ENCODE data around the gene PSMB2. TPM values are rescaled to one million over a fixed set of nuclear protein-coding genes. Genes with fewer than 3 reads are reported as not detected.

The PSMB2 gene
- total RNA-seq, 1 donor from 2014 or later: 133 TPM

- H3K27ac Mint-ChIP-seq: no peak overlapping the region
- H3K27me3 Mint-ChIP-seq: peaks cover 19% of the 10 kb centered on the region
- H3K4me3 Mint-ChIP-seq: no peak overlapping the region
- no peak for DNase-seq
- intact Hi-C loops (cut with micrococcal nuclease): no loop called here
- H3K36me3 Mint-ChIP-seq (ENCODE audit: low read depth): no peaks in the 10 kb centered on the region
- H3K4me1 Mint-ChIP-seq: no peaks in the 10 kb centered on the region
- H3K9me3 Mint-ChIP-seq: peaks cover 3% of the 10 kb centered on the region
Observed at GRCh38 chr1:35660581-35661473, 19.5 kb upstream of the PSMB2 start.

DNA sequence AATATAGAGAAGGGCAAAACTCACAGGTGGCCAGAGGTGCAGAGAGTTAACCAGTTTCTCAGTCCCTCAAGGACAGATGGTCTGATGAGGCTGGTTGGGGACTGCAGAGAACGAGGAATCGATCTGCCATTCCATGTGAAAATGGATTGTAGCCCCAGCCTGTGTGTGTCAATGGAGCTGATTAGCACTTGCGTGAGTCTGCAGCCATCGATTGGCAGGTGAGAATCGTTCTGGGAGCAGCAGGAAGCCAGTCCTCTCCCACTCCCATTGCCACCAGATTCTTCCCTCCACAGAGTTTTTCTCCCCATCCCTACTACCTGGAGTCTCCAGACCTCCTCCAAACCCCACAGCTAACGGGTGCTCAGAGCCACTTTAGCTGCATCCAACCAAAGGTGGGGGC, 18.3 kb upstream of the PSMB2 start:
- intact Hi-C loops (cut with micrococcal nuclease): no loop called here
- Mint-ChIP-seq H3K4me3 (no peak overlapping the region), H3K9me3 (peaks cover 3% of the 10 kb centered on the region), H3K4me1 (no peaks in the 10 kb centered on the region), H3K27me3 (peaks cover 25% of the 10 kb centered on the region), H3K36me3 (ENCODE audit: low read depth) (no peaks in the 10 kb centered on the region), H3K27ac (no peak overlapping the region)
- no peak for DNase-seq

DNA sequence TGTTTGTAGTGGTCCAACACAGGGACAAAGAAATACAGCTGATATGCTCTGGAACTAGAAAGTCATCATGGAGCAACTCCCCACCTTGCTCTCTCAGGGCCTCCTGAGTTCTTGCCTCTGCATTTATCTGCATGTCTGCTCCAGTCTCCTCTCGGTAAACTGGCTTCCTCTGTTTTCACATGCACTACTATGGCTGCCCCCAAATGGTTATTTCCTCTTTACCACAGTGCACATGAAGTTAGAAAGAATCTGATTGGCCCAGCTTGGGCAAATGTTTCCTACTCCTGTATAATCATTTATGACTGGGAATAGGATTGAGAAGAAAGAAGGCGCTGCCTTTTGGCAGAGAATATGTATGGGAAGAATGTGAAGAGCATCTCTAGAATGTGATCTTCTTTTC, 16.5 kb upstream of the PSMB2 start:
- intact Hi-C loops (cut with micrococcal nuclease): no loop called here
- Mint-ChIP-seq H3K36me3 (ENCODE audit: low read depth) (no peaks in the 10 kb centered on the region), H3K4me1 (no peaks in the 10 kb centered on the region), H3K27ac (no peak overlapping the region), H3K9me3 (peaks cover 3% of the 10 kb centered on the region), H3K4me3 (no peak overlapping the region), H3K27me3 (peaks cover 22% of the 10 kb centered on the region)
- no peak for DNase-seq

- Mint-ChIP-seq H3K4me1 (no peaks in the 10 kb centered on the region), H3K36me3 (ENCODE audit: low read depth) (no peaks in the 10 kb centered on the region), H3K27me3 (peaks cover 25% of the 10 kb centered on the region), H3K4me3 (no peak overlapping the region), H3K9me3 (peaks cover 3% of the 10 kb centered on the region), H3K27ac (no peak overlapping the region)
- intact Hi-C loops (cut with micrococcal nuclease): no loop called here
- no peak for DNase-seq
Observed at GRCh38 chr1:35656863-35657232, 15.5 kb upstream of the PSMB2 start.

DNA sequence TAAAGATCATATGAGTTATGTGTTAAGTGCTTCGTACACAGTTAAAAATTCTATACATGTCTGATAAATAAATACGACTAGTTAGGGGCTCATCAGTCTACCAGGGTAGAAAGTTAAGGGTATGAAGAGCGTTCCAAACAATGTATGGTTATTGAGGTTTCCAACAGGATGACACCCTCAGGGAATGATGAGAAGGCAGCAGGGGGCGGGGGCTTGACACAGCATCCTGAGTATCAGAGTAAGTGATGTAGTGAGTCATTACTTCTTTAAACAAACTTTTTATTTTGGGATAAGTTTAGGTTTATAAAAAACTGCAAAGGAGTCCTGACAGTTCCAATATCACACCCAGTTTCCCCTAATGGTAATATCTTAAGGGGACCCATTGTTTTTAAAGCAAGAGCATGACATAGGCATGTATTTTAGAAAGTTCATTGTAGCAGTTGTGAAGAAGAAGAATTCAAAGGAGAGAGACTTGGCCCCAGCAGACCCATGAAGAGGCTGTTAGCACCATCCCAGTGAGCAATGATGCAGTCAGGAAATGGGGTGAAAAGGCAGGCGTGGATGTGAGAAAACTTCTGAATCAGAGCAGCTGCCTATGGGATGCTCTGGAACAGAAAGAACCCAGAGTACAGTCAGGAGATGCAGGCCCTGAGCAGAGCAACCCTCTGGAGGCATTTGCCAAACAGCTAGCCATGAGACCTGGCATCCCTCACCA, 15.0 kb upstream of the PSMB2 start:
- DNase-seq: no peak
- Mint-ChIP-seq H3K27me3 (peaks cover 27% of the 10 kb centered on the region), H3K27ac (no peak overlapping the region), H3K4me3 (no peak overlapping the region), H3K4me1 (no peaks in the 10 kb centered on the region), H3K36me3 (ENCODE audit: low read depth) (no peaks in the 10 kb centered on the region), H3K9me3 (peaks cover under 1% of the 10 kb centered on the region)
- intact Hi-C loops (cut with micrococcal nuclease): no loop called here

GRCh38 chr1:35655196-35655595, 13.9 kb upstream of the PSMB2 start:
- Mint-ChIP-seq H3K4me1 (no peaks in the 10 kb centered on the region), H3K9me3 (no peaks in the 10 kb centered on the region), H3K27ac (no peak overlapping the region), H3K27me3 (peaks cover 32% of the 10 kb centered on the region), H3K4me3 (no peak overlapping the region), H3K36me3 (ENCODE audit: low read depth) (no peaks in the 10 kb centered on the region)
- DNase-seq: no peak
- intact Hi-C loops (cut with micrococcal nuclease): no loop called here

DNA sequence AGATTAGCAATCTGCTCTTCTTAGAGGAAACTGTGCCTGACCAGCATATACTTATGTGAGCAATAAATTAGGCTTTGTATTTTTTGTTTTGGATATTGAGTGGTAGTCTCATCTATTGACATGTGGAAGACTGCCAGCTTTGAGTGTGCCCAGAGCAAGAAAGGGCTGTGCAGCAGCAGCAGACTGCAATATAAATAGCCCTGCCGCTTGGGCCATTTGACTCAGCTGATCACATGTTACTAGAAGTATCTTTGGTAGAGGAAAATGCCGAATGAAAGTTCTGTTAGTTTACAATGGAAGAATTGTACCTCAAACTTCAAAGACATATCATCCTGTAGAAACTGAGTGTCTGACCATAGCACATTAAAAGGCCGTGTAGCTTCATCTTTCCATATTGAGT, 9.1 kb upstream of the PSMB2 start:
- H3K4me1 Mint-ChIP-seq: no peaks in the 10 kb centered on the region
- peaks cover 48% of the 10 kb centered on the region for H3K27me3 Mint-ChIP-seq

GRCh38 chr1:35646043-35646442, 4.7 kb upstream of the PSMB2 start:
- no peak for DNase-seq
- H3K36me3 Mint-ChIP-seq (ENCODE audit: low read depth): peaks cover 3% of the 10 kb centered on the region
- H3K27ac Mint-ChIP-seq: no peak overlapping the region
- H3K9me3 Mint-ChIP-seq: no peaks in the 10 kb centered on the region
- H3K4me3 Mint-ChIP-seq: no peak overlapping the region
- H3K27me3 Mint-ChIP-seq: peaks cover 52% of the 10 kb centered on the region
- intact Hi-C loops (cut with micrococcal nuclease): no loop called here
- H3K4me1 Mint-ChIP-seq: peaks cover 1% of the 10 kb centered on the region

More for the DNA sequence above, 9.1 kb upstream of the PSMB2 start:
- no peaks in the 10 kb centered on the region for H3K9me3 Mint-ChIP-seq
- H3K36me3 Mint-ChIP-seq (ENCODE audit: low read depth): no peaks in the 10 kb centered on the region
- intact Hi-C loops (cut with micrococcal nuclease): no loop called here
- H3K4me3 Mint-ChIP-seq: no peak overlapping the region
- no peak overlapping the region for H3K27ac Mint-ChIP-seq
- DNase-seq: no peak

- Mint-ChIP-seq H3K9me3 (no peaks in the 10 kb centered on the region), H3K27me3 (peaks cover 38% of the 10 kb centered on the region), H3K4me3 (peak overlapping the region; percentile 20), H3K36me3 (ENCODE audit: low read depth) (peaks cover 3% of the 10 kb centered on the region), H3K27ac (no peak overlapping the region), H3K4me1 (peaks cover 11% of the 10 kb centered on the region)
- intact Hi-C loops (cut with micrococcal nuclease): loop anchor here (5.0 kb wide), 3 partner anchors 67 to 452 kb away; partner anchors contain the start of gene SFPQ
- DNase-seq: no peak
Observed at GRCh38 chr1:35644204-35644603, 2.9 kb upstream of the PSMB2 start.

- intact Hi-C loops (cut with micrococcal nuclease): loop anchor here (5.0 kb wide), 3 partner anchors 65 to 450 kb away; partner anchors contain the start of gene SFPQ
- Mint-ChIP-seq H3K36me3 (ENCODE audit: low read depth) (peaks cover 8% of the 10 kb centered on the region), H3K4me3 (peak overlapping the region; percentile 100), H3K27ac (peak overlapping the region; percentile 99), H3K27me3 (peaks cover 34% of the 10 kb centered on the region), H3K9me3 (no peaks in the 10 kb centered on the region), H3K4me1 (peaks cover 21% of the 10 kb centered on the region)
- DNase-seq: peak; percentile 64
Observed at GRCh38 chr1:35642471-35642955, 1.2 kb upstream of the PSMB2 start.

GRCh38 chr1:35640380-35641232, 720 bp downstream of the PSMB2 start:
- Mint-ChIP-seq H3K4me1 (peaks cover 25% of the 10 kb centered on the region), H3K4me3 (peak overlapping the region; percentile 100), H3K36me3 (ENCODE audit: low read depth) (peaks cover 16% of the 10 kb centered on the region), H3K9me3 (no peaks in the 10 kb centered on the region), H3K27ac (peak overlapping the region; percentile 99), H3K27me3 (peaks cover 19% of the 10 kb centered on the region)
- DNase-seq: no peak
- intact Hi-C loops (cut with micrococcal nuclease): loop anchor here (2.0 to 5.0 kb wide), 4 partner anchors 63 to 448 kb away; partner anchors contain the start of genes C1orf216 and SFPQ

GRCh38 chr1:35637401-35637809, 3.9 kb downstream of the PSMB2 start:
- no peaks in the 10 kb centered on the region for H3K9me3 Mint-ChIP-seq
- peak overlapping the region; percentile 90 for H3K4me3 Mint-ChIP-seq
- intact Hi-C loops (cut with micrococcal nuclease): no loop called here
- no peak for DNase-seq
- peak overlapping the region; percentile 92 for H3K27ac Mint-ChIP-seq
- no peaks in the 10 kb centered on the region for H3K27me3 Mint-ChIP-seq
- H3K4me1 Mint-ChIP-seq: peaks cover 25% of the 10 kb centered on the region
- peaks cover 34% of the 10 kb centered on the region for H3K36me3 Mint-ChIP-seq (ENCODE audit: low read depth)

DNA sequence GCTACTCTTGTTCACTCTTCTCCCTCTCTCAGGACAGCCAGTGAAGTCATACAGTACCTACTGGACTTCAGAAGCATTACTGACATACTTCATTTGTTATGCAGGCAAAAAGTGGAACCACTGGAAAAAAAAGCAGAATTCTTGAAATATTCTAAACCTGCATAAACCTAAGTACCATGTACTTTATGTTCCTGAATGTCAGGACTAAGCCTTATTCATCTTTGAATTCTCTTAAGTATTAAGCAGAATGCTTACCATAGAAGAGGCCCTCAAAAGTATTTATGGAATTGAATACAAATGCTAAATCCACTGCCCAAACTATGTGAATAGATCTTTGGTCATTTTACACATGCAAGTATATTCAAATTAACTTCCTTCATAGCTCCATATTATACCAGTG, 7.8 kb downstream of the PSMB2 start:
- Mint-ChIP-seq H3K36me3 (ENCODE audit: low read depth) (peaks cover 62% of the 10 kb centered on the region), H3K27ac (no peak overlapping the region)
- intact Hi-C loops (cut with micrococcal nuclease): no loop called here

More for the DNA sequence above, 7.8 kb downstream of the PSMB2 start:
- H3K4me3 Mint-ChIP-seq: no peak overlapping the region
- no peaks in the 10 kb centered on the region for H3K9me3 Mint-ChIP-seq
- DNase-seq: no peak
- peaks cover 13% of the 10 kb centered on the region for H3K4me1 Mint-ChIP-seq
- H3K27me3 Mint-ChIP-seq: no peaks in the 10 kb centered on the region
